Measurements from ENCODE around the gene CTDSPL.

CTDSPL gene

GRCh38 chr3:38005076-38006020 is 143.7 kb downstream of the CTDSPL start:
- no peak for DNase-seq

DNA sequence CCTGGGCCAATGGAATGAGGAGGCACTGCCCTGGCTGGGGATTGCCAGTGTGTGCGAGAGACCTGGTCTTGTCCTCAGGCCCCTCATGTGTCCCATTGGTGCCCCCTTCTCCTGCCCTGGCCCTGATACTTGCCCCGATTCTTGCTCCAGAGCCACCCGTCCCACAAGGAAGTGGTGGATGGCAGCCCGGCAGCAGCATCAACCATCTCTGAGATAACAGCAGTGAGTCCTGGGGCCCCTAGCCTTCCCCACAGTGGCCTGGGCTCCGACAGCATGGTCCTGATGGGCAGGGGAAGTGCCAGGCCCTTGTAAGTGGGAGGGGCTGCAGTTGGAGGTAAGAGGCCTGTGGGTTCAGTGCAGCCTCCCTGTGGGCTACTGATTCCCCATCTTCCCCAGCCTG is 144.4 kb downstream of the CTDSPL start:
- no peak for DNase-seq

GRCh38 chr3:38006445-38006995 is 144.8 kb downstream of the CTDSPL start:
- DNase-seq, result no peak

GRCh38 chr3:38007754-38008090 is 146.0 kb downstream of the CTDSPL start:
- DNase-seq, result no peak

DNA sequence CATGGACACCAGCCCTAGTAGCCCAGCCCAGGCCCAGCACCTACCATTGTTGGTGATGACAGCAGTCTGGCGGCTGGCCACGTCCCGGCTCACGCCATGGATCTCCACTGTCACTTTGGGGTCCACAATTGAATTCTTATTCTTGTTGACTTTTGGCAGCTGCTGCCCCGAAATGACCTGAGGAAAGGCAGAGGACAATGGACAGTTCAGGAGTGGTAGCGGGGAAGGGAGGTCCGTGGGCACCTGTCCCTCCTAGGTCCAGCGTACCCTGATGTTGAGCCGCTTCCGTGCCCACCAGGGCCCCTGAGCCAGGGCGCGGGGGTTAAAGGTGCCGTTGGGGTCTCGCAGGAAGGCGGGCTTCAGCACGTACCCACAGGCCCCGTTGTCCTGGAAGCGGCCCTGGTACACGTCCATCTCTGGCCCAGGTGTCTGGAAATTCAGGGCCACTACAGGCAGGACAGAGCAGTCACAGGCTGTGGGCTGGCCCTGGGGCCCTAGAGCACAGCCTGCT is 146.6 kb downstream of the CTDSPL start:
- no peak for DNase-seq

DNA sequence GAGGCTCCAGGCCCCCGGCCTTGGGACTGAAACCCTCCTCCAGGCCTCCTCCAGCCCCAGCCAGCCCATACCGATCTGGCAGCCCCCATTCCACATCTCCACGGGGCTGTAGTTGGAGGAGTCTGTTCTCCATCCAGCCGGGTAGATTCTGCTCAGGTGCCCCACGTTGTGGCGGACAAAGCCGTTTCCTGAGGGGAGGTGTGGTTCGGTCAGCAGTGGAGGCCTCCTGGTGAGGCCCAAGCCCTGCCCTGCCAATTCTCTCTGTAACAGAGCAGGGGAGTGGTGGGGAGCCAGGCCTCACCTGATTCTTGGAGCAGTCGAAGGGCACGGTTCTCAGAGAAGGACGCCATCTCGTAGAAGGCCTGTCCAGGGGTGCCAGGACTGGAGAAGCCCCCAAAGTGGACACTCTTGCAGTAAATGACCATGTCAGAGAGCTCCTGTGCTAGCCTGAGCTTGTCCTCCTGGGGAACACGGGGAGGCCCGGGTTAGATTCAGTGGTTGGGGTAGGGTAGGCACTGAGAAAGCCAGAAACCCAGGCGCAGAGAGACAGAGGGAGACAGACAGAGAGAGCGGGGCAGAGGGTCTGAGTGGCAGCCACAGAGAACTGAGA is 147.4 kb downstream of the CTDSPL start:
- DNase-seq, result no peak

GRCh38 chr3:38009807-38010591 is 148.3 kb downstream of the CTDSPL start:
- DNase-seq, result no peak

GRCh38 chr3:38011111-38011510 is 149.4 kb downstream of the CTDSPL start:
- DNase-seq, result no peak

DNA sequence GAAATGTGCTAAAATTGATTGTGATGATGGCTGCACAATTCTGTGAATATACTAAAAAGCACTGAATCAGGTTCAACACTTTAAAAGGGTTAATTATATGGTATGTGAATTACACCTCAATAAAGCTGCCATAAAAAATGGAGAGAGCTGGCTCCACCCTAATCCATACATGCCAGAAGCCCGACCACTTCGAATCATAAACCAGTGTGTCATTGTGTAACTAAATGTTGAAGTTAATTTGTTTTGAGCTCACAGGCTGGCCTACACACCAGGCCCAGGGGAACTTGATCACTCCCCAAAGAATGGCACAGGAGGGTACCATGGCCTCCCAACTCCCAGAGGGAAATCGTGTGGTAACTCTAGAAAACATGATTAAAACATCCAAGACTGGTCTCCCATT is 153.8 kb downstream of the CTDSPL start:
- no peak for DNase-seq

DNA sequence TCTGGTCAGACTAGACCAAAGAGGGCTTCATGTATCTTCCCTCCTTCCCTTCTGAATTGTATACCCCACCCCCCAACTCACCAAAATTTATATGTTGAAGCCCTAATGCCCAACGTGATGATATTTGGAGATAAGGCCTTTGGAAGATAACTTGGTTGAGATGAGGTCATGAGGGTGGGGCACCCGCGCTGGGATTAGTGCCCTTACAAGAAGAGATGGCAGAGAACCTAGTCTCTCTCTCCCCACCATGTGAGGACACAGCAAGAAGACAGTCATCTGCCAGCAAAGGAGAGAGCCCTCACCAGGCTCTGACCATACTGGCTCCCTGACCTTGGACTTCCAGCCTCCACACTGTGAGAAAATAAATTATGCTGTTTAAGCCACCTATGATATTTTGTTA is 154.3 kb downstream of the CTDSPL start:
- no peak for DNase-seq

GRCh38 chr3:38016410-38016809 is 154.7 kb downstream of the CTDSPL start:
- no peak for DNase-seq

GRCh38 chr3:38016847-38017444 is 155.3 kb downstream of the CTDSPL start:
- DNase-seq, result no peak

DNA sequence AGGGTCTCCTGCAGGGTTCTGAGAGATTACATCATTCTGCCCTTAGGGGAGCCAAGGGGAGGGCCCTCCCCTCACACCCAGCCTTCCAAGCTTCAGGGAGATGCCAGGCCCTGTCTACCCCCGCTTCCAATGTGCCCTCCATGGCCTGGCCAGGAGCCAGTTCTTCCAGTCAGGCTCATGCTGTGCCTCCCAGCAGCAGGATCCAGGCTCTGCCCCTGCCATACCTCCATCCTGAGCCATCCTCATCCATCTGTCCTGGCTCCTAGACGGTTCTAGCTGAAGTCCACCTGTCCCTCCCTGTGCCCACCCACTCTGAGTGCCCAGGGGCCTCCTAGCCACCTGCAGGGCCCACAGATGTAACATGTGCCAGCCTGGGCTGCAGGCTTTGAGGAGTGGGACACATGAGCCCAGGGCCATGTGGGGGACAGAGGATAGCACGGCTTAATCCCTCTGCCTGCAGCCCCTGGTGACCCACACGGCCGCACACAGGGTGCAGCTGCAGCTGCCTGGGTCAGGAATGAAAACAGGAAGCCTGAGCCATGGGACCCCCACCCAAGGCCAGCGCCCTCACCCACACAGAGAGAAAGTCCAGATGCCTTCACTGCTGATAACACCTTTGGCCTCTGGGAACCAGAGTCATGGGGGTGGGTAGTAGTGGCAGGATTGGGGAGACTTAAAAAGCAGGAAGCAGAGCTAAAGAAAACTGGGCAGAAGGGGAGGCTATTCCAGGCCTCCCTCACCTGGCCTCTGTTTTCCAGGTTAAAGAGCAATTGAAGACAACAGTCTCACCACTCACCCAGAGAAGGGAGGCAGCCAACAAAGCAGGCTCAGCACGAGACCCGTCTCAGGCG is 156.0 kb downstream of the CTDSPL start:
- DNase-seq, result no peak

GRCh38 chr3:38018296-38019266 is 156.9 kb downstream of the CTDSPL start:
- no peak for DNase-seq

- DNase-seq, result no peak
Observed at GRCh38 chr3:38019658-38020341, 158.1 kb downstream of the CTDSPL start.

DNA sequence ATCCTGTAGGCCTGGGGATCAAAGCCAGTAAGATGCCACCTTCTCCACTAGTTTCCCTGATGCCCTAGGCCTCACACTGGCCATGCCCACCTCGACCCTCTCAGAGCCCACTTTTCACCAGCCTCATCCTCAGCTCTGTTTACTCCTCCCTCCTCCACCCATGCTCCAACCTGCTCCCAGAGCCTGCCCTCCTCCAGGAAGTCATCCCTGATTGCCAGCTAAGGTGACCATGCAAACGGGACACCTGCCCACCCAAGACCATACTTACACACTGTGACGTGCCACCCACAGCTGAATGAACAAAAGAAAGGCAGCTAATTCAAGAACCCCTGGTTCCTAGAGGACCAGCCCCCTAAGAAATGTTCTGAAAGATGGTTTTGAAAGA is 158.7 kb downstream of the CTDSPL start:
- no peak for DNase-seq

GRCh38 chr3:38021196-38021595 is 159.5 kb downstream of the CTDSPL start:
- no peak for DNase-seq

DNA sequence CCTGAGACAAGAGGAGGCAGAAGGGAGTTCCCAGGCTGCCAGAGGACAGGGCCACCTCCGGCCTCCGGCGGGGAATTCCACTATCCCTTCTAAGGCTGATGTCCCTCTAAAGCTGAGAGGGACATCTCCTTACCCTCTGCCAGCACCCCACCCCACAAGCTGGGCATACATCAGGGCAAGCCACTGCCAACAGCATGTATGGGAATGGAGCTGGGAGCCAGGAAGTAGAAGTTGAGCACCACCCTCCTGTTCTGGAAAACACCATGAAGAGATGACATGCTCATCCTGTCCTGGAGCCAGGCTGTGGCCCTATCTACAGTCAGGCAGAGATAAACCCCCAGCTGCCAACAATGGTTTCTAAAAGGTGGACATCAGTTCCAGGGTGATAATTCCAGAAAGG is 160.6 kb downstream of the CTDSPL start:
- no peak for DNase-seq

DNA sequence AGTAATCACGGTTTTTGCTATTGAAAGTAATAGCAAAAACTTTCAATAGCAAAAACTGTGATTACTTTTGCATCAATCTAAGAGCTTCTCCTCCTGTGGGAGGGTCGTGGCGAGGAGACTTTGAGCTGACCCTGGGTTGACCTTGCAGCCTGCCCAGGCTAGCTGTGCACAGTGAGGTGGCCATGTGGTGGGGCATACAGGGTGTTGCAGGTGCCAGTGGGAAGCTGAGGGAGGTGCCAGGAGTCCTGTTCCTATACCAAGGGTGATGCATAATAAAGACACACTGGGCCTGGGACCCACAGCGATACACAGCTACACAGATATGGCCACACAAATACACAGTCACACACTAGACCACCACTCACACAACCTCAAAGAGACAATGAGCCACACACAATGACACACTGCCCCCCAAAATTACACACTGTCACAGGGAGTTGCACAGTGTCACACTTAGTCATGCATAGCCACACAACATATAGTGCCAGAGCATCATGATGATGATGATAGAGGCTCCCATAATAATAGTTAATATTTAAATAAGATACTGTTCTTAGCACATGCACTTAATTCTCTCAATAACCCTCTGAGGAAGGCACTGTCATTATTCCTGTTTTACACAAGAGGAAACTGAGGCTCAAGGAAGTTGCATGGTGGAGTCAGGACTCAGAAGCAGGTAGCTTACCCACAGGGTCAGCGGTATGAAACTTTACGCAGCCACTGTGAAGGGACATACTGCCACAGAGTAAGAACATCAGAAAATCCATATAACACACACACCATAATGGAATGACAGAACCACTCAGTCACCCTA is 161.4 kb downstream of the CTDSPL start:
- no peak for DNase-seq
